ENCODE measurements around the gene CYB561.

CYB561 gene

DNA sequence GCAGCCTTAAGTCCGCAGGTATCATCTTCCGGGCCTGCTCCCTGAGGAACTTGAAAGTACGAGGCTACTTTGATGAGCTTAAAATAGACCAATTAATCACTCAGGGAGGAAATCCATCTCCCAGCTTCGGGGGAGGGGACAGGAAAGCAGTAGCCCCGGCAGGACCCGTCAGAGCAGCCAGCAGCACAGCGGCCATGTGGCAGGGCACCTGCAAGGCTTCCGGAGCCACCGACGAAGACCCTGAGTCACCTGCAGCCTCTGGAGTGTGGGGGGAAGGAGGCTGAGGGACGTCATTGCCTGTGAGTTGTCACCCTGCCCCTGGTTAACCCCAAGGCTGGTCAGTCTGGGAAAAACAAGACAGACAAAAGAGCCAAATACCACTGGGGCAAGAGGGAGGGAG, 4.4 kb upstream of the CYB561 start:
- no peak for DNase-seq (ENCODE audit: low read depth)
- TF ChIP-seq CTCF (IDR thresholded peaks at IDR 0.05; ENCODE audit: insufficient read depth, low read depth, low read length, missing control alignments): no peak
- H3K4me3 ChIP-seq (ENCODE audit: low read length): no peak overlapping the region

- H3K4me3 ChIP-seq (ENCODE audit: low read length): no peak overlapping the region
- no peak for DNase-seq (ENCODE audit: low read depth)
- no peak for TF ChIP-seq CTCF (IDR thresholded peaks at IDR 0.05; ENCODE audit: insufficient read depth, low read depth, low read length, missing control alignments)
Measured at GRCh38 chr17:63448655-63449054, 2.5 kb upstream of the CYB561 start.

DNA sequence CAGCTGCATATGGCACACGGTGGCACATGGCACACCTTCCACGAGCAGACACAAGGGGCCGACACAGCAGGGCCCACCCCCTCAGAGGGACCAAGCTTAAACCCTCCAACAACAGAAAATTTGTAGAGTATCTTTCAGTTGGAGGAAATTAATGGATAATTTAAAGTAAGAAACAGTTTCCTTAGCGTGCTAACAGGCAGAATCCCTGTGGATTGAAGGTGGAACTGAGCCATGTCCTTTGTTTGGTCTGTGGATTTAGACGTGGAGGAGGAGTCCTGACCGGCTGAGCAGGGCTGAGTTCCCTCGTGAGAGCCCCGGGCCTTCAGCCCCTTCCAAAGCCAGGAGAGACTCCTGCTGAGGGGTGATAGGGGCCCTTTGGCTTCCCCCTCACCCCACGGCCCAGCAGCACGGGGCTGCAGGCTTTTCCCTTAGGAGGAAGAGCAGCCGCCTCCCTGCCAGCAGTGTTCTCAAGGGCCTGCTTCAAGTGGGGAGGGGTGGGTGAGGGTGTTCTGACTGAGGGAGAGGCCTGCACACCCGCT, 1.4 kb upstream of the CYB561 start:
- DNase-seq (ENCODE audit: low read depth): no peak
- no peak overlapping the region for H3K4me3 ChIP-seq (ENCODE audit: low read length)
- TF ChIP-seq CTCF (IDR thresholded peaks at IDR 0.05; ENCODE audit: insufficient read depth, low read depth, low read length, missing control alignments): no peak

DNA sequence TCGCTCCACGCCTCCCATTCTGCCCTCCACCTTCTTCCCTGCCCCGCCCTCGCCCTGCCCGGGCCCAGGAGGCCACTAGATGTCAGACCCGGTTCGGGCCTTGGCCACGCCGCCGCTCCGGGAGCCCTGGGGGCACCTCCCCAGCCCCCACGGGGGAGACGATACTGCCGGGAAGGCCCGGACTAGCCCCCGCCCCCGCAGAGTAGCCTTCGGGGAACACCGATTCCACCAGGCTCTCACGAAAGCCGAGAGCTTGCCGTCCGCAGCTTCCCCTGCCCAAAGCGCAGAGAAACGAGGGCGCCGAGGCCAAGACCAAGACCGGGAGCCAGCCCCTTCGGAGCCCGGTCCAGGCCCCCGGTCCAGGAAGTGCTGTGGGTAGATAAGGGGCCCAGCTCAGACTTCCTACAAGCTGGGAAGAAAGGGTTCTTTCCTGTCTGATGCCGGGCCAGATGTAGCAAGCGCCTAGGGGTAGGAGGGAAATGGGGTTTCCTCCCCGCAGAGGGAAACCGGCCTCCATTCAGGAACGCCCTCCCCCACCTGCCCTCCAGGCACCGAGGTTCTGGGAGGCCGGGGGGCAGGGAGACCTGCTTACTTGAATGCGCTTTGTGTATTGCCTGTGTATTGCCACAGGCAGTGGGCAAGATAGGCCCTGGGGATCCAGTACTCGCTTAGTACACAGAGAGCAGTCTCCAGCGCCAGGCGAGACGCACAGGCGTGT, 806 bp upstream of the CYB561 start:
- peak overlapping the region; percentile 60 for H3K4me3 ChIP-seq (ENCODE audit: low read length)
- peak; percentile 48 for DNase-seq (ENCODE audit: low read depth)
- peak; percentile 1 for TF ChIP-seq CTCF (IDR thresholded peaks at IDR 0.05; ENCODE audit: insufficient read depth, low read depth, low read length, missing control alignments)

DNA sequence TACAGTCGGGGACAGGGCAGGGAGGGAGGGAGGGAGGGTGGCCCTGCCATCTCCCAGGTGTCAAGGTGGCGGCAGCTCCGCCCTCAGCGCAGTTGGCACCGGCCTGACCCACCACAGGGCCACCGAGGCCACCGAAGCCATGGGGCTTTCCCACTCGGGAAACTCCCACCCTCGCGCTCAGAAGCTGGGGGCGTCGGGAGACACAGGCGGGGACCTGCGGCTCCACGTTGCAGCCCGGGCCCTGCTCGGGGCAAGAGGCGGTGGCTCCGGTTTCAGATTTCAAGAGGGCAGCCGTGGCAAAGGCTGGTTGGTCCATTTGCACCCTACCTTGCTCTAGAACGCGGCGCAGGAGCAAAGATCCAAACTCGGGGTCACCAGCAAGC, 544 bp downstream of the CYB561 start:
- TF ChIP-seq CTCF (IDR thresholded peaks at IDR 0.05; ENCODE audit: insufficient read depth, low read depth, low read length, missing control alignments): no peak
- H3K4me3 ChIP-seq (ENCODE audit: low read length): peak overlapping the region; percentile 60
- DNase-seq (ENCODE audit: low read depth): peak; percentile 55

- H3K4me3 ChIP-seq (ENCODE audit: low read length): peak overlapping the region; percentile 60
- no peak for DNase-seq (ENCODE audit: low read depth)
- TF ChIP-seq CTCF (IDR thresholded peaks at IDR 0.05; ENCODE audit: insufficient read depth, low read depth, low read length, missing control alignments): no peak
Measured at GRCh38 chr17:63445065-63445464, 1.0 kb downstream of the CYB561 start.

- no peak for DNase-seq (ENCODE audit: low read depth)
- no peak overlapping the region for H3K4me3 ChIP-seq (ENCODE audit: low read length)
- no peak for TF ChIP-seq CTCF (IDR thresholded peaks at IDR 0.05; ENCODE audit: insufficient read depth, low read depth, low read length, missing control alignments)
Measured at GRCh38 chr17:63444457-63444856, 1.6 kb downstream of the CYB561 start.
